Liver (tissue), 9 donors: ENCODE measurements around the gene TOP2A. TPM values are rescaled to one million over a fixed set of nuclear protein-coding genes. Genes with fewer than 3 reads are reported as not detected.
A peak's percentile ranks its signal among the peaks of the same experiment; 100 is the strongest.

Experiments
- DNase-seq: peaks from one replicate; pipeline ENCODE4 v3.0.0-alpha.2; 2017; ENCODE audit warnings: low spot score
- H3K27ac ChIP-seq, 2 donors: one replicate each; pipeline ENCODE4 v1.7.0; 2013; ENCODE audit warnings: inconsistent platforms in 2 of 2, low read length in 2 of 2, control low read depth in 1 of 2, low read depth in 1 of 2, mild to moderate bottlenecking in 1 of 2
- H3K27me3 ChIP-seq, 4 donors: one replicate each; pipeline versions ENCODE4 v1.6.1 to v1.7.0; 2013; ENCODE audit warnings: low read length in 3 of 4, inconsistent platforms in 1 of 4, mild to moderate bottlenecking in 1 of 4, moderate library complexity in 1 of 4; ENCODE audit not compliant: control insufficient read depth in 4 of 4, insufficient read depth in 4 of 4
- H3K36me3 ChIP-seq, 4 donors: one replicate each; pipeline versions ENCODE4 v1.6.1 to v1.7.0; 2013; ENCODE audit warnings: low read length in 3 of 4, mild to moderate bottlenecking in 3 of 4, low read depth in 1 of 4, moderate library complexity in 1 of 4; ENCODE audit not compliant: control insufficient read depth in 4 of 4, insufficient read depth in 3 of 4
- H3K4me1 ChIP-seq, 4 donors: one replicate each; pipeline versions ENCODE4 v1.6.1 to v1.7.0; 2013; ENCODE audit warnings: low read length in 3 of 4, mild to moderate bottlenecking in 3 of 4, moderate library complexity in 1 of 4; ENCODE audit not compliant: control insufficient read depth in 4 of 4, insufficient read depth in 4 of 4
- H3K4me3 ChIP-seq, 3 donors: one replicate each; pipeline versions ENCODE4 v1.6.1 to v1.7.0; 2013; ENCODE audit warnings: low read length in 3 of 3, control low read depth in 1 of 3, low read depth in 1 of 3, mild to moderate bottlenecking in 1 of 3
- H3K9ac ChIP-seq, 2 donors: one replicate each; pipeline ENCODE4 v1.7.0; 2013; ENCODE audit warnings: low read length in 2 of 2, mild to moderate bottlenecking in 2 of 2, moderate library complexity in 2 of 2, control low read depth in 1 of 2, low read depth in 1 of 2
- H3K9me3 ChIP-seq, 4 donors: one replicate each; pipeline versions ENCODE4 v1.6.1 to v1.7.0; 2013; ENCODE audit warnings: low read length in 3 of 4; ENCODE audit not compliant: control insufficient read depth in 4 of 4
- ATF3 ChIP-seq: IDR thresholded peaks from 2 replicates; pipeline ENCODE4 v1.6.1; 2016; ENCODE audit warnings: antibody characterized with exemption
- EGR1 ChIP-seq, 2 donors: IDR thresholded peaks; 2 replicates each; pipeline ENCODE4 v1.6.1; 2016 to 2018; ENCODE audit warnings: antibody characterized with exemption in 2 of 2, low read depth in 2 of 2
- FOXA1 ChIP-seq: IDR thresholded peaks from 2 replicates; pipeline ENCODE4 v1.6.1; 2016; ENCODE audit warnings: antibody characterized with exemption
- FOXA2 ChIP-seq: IDR thresholded peaks from 2 replicates; pipeline ENCODE4 v1.6.1; 2016; ENCODE audit warnings: antibody characterized with exemption
- HNF4G ChIP-seq: IDR thresholded peaks from 2 replicates; pipeline ENCODE4 v1.6.1; 2016; ENCODE audit warnings: antibody characterized with exemption
- JUND ChIP-seq, 2 donors: IDR thresholded peaks; 2 replicates each; pipeline ENCODE4 v1.6.1; 2016; ENCODE audit warnings: antibody characterized with exemption in 2 of 2
- MAX ChIP-seq: IDR thresholded peaks from 2 replicates; pipeline ENCODE4 v1.6.1; 2016; ENCODE audit warnings: antibody characterized with exemption
- RAD21 ChIP-seq, 2 donors: IDR thresholded peaks; 2 replicates each; pipeline ENCODE4 v1.6.1; 2016; ENCODE audit warnings: antibody characterized with exemption in 2 of 2, mild to moderate bottlenecking in 2 of 2
- REST ChIP-seq: IDR thresholded peaks from 2 replicates; pipeline ENCODE4 v1.6.1; 2016; ENCODE audit warnings: antibody characterized with exemption, mild to moderate bottlenecking
- RXRA ChIP-seq, 2 donors: IDR thresholded peaks; 2 replicates each; pipeline ENCODE4 v1.6.1; 2017 to 2018; ENCODE audit warnings: antibody characterized with exemption in 2 of 2, mild to moderate bottlenecking in 1 of 2
- SP1 ChIP-seq: IDR thresholded peaks from 2 replicates; pipeline ENCODE4 v1.6.1; 2018; ENCODE audit warnings: antibody characterized with exemption, mild to moderate bottlenecking
- TAF1 ChIP-seq: conservative IDR thresholded peaks from 2 replicates; pipeline ENCODE4 v1.6.1; 2016; ENCODE audit warnings: antibody characterized with exemption, mild to moderate bottlenecking
- YY1 ChIP-seq: IDR thresholded peaks from 2 replicates; pipeline ENCODE4 v1.6.1; 2016; ENCODE audit warnings: antibody characterized with exemption, mild to moderate bottlenecking
- ZBTB33 ChIP-seq: IDR thresholded peaks from 2 replicates; pipeline ENCODE4 v1.6.1; 2016; ENCODE audit warnings: antibody characterized with exemption
- WGBS: extraction: QIAGEN DNeasy Blood & Tissue Kit; methylation state at CpG from one replicate; pipeline ENCODE4 v1.1.7; 2013; 5-methylcytosine and 5-hydroxymethylcytosine counted together
- polyA plus RNA-seq, 2 donors: library from polyadenylated mRNA; stranded (reverse) in 1 of 2; unstranded in 1 of 2; fragments of 200-250 nt in 1 of 2; fragments of >200 nt in 1 of 2; fragmentation: Nextera tagmentation in 1 of 2; extraction: Ambion mirVana in 1 of 2; gene quantifications; one replicate each; pipeline versions ENCODE4 v1.2.1 to v1.2.3, GENCODE V29; 2013 to 2015
- total RNA-seq, 2 donors: library from RNA; depleted of rRNA; stranded (reverse); fragments of >200 nt; gene quantifications; one replicate each; pipeline ENCODE4 v1.2.3, GENCODE V29; 2014
- donor health status: healthy.
- donor health status: healthy.
- donor health status: healthy.
- donor health status: healthy.
- donor health status: healthy.

TOP2A gene
- total and polyA plus RNA-seq, 4 donors, result 0.08 to 102 (median 3.6) TPM

- no peak for DNase-seq
- H3K27ac ChIP-seq, result no peak overlapping the region
- WGBS, result 97% methylated on average over 18 of the region's 18 CpGs
- no peaks in the 10 kb centered on the region for H3K27me3 ChIP-seq
- H3K9me3 ChIP-seq, result no peaks in the 10 kb centered on the region
- no peaks in the 10 kb centered on the region for H3K36me3 ChIP-seq
- H3K4me1 ChIP-seq, result peaks cover 3 to 23% (median 15%) of the 10 kb centered on the region in 4 donors
- no peak overlapping the region for H3K4me3 ChIP-seq
- TF ChIP-seq ZBTB33 (no peak), FOXA2 (no peak), RAD21 (IDR thresholded peaks at IDR 0.05) (no peak), RXRA (IDR thresholded peaks at IDR 0.05) (no peak), REST (no peak), ATF3 (no peak)
- H3K9ac ChIP-seq, result no peak overlapping the region
These were observed 51.4 kb downstream of the TOP2A start for GRCh38 chr17:40366076-40366860.

GRCh38 chr17:40364906-40365305 is 52.8 kb downstream of the TOP2A start:
- DNase-seq, result no peak
- H3K4me1 ChIP-seq, result peaks cover 3 to 23% (median 15%) of the 10 kb centered on the region in 4 donors
- H3K27ac ChIP-seq, result no peak overlapping the region
- TF ChIP-seq YY1, result no peak
- no peak for TF ChIP-seq JUND (IDR thresholded peaks at IDR 0.05)
- H3K4me3 ChIP-seq, result no peak overlapping the region
- 92% methylated on average over 9 of the region's 9 CpGs for WGBS
- no peaks in the 10 kb centered on the region for H3K9me3 ChIP-seq
- H3K27me3 ChIP-seq, result no peaks in the 10 kb centered on the region
- no peak overlapping the region for H3K9ac ChIP-seq
- H3K36me3 ChIP-seq, result no peaks in the 10 kb centered on the region

- Histone ChIP-seq H3K27ac (peak within 1 kb of the TSS in 1 of 2 donors; percentile 20), H3K27me3 (no peaks in the 10 kb centered on the region), H3K36me3 (no peaks in the 10 kb centered on the region), H3K9ac (peak within 1 kb of the TSS in 1 of 2 donors; percentile 38), H3K9me3 (no peaks in the 10 kb centered on the region), H3K4me1 (peaks cover 3 to 23% (median 15%) of the 10 kb centered on the region in 4 donors), H3K4me3 (peak within 1 kb of the TSS; percentile 22 to 66 (median 47))
- DNase-seq, result no peak
- WGBS, result 74% methylated on average over 22 of the region's 22 CpGs
- no peak for TF ChIP-seq TAF1
- no peak for TF ChIP-seq SP1
- no peak for TF ChIP-seq FOXA1
- no peak for TF ChIP-seq EGR1 (IDR thresholded peaks at IDR 0.05; ENCODE audit: low read depth in 2 of 2)
- TF ChIP-seq ZBTB33, result no peak
- TF ChIP-seq HNF4G, result no peak
- no peak for TF ChIP-seq YY1
- TF ChIP-seq ATF3, result no peak
- no peak for TF ChIP-seq RAD21 (IDR thresholded peaks at IDR 0.05)
- TF ChIP-seq MAX, result no peak
These were observed 53.4 kb downstream of the TOP2A start, which contains the start of gene GJD3 for GRCh38 chr17:40364121-40364861. TSS of gene GJD3 (minus strand) at chr17:40364737. CDS start at chr17:40363815, 922 bp downstream.
